HTR-8/SVneo (cell line): ENCODE results near the gene MIOS.

Experiments
- DNase-seq: peaks from one replicate; pipeline ENCODE4 v3.0.0; 2011; ENCODE audit warnings: low spot score, mixed read lengths; ENCODE audit not compliant: insufficient read length
- FAIRE-seq: peaks from 2 replicates; lab custom pipeline; 2011; peaks lifted over from hg19 to GRCh38; lab: Jason Lieb, UNC

MIOS gene

GRCh38 chr7:7581531-7582179 lies 15.0 kb downstream of the MIOS start:
- DNase-seq (no peak), FAIRE-seq (no peak)

- FAIRE-seq (no peak), DNase-seq (no peak)
Observed at GRCh38 chr7:7582596-7582995, 15.9 kb downstream of the MIOS start.

GRCh38 chr7:7583731-7584130 lies 17.0 kb downstream of the MIOS start:
- FAIRE-seq (no peak), DNase-seq (no peak)

- DNase-seq: no peak
- FAIRE-seq: no peak
Observed at GRCh38 chr7:7584653-7585052, 18.0 kb downstream of the MIOS start.

GRCh38 chr7:7585241-7585928 lies 18.7 kb downstream of the MIOS start:
- no peak for DNase-seq
- FAIRE-seq: no peak

GRCh38 chr7:7595451-7595850 lies 28.8 kb downstream of the MIOS start:
- DNase-seq: peak; percentile 41
- no peak for FAIRE-seq

- no peak for DNase-seq
- FAIRE-seq: no peak
Observed at GRCh38 chr7:7596176-7596575, 29.5 kb downstream of the MIOS start.

- FAIRE-seq (no peak), DNase-seq (no peak)
Observed at GRCh38 chr7:7607010-7607409, 40.3 kb downstream of the MIOS start.

- FAIRE-seq: no peak
- no peak for DNase-seq
Observed at GRCh38 chr7:7609330-7609729, 42.6 kb downstream of the MIOS start.

- no peak for DNase-seq
- FAIRE-seq: no peak
Observed at GRCh38 chr7:7612519-7612918, 45.8 kb downstream of the MIOS start.

- DNase-seq (no peak), FAIRE-seq (no peak)
Observed at GRCh38 chr7:7613210-7613609, 46.5 kb downstream of the MIOS start.

- no peak for DNase-seq
- no peak for FAIRE-seq
Observed at GRCh38 chr7:7614018-7614741, 47.5 kb downstream of the MIOS start.

- DNase-seq (no peak), FAIRE-seq (no peak)
Observed at GRCh38 chr7:7617550-7617949, 50.9 kb downstream of the MIOS start.

- FAIRE-seq (no peak), DNase-seq (no peak)
Observed at GRCh38 chr7:7618410-7618809, 51.7 kb downstream of the MIOS start.

- FAIRE-seq: no peak
- no peak for DNase-seq
Observed at GRCh38 chr7:7620236-7620635, 53.6 kb downstream of the MIOS start.

GRCh38 chr7:7620644-7621210 lies 54.0 kb downstream of the MIOS start:
- DNase-seq: no peak
- no peak for FAIRE-seq

GRCh38 chr7:7628476-7628875 lies 61.8 kb downstream of the MIOS start:
- DNase-seq (no peak), FAIRE-seq (no peak)

- DNase-seq (no peak), FAIRE-seq (no peak)
Observed at GRCh38 chr7:7630626-7631329, 64.1 kb downstream of the MIOS start.

GRCh38 chr7:7639421-7639820 lies 72.7 kb downstream of the MIOS start:
- FAIRE-seq: no peak
- no peak for DNase-seq

GRCh38 chr7:7639847-7640220 lies 73.2 kb downstream of the MIOS start:
- DNase-seq (no peak), FAIRE-seq (no peak)
